Stimulated activated CD4-positive, alpha-beta T cell treated with anti-CD3 and anti-CD28 coated beads, Interleukin-4, amount 100 ng/mL, for 1 hour (primary cell): ENCODE measurements around the gene FUT1.
"Not testable (repeated sequence)": the region's sequence is repeated elsewhere in the genome, so short reads cannot be mapped to it uniquely, and the experiment has no call there.

ENCODE experiments used
- DNase-seq: peaks from one replicate; pipeline ENCODE4 v3.0.0-alpha.2; 2020

Gene FUT1

GRCh38 chr19:48752496-48753365, at the start of gene FUT1:
TSS of gene FUT1 (minus strand) at chr19:48752641. CDS start at chr19:48751281, 1,360 bp downstream.
- peak; percentile 33 for DNase-seq

GRCh38 chr19:48799358-48800300, 47.2 kb upstream of the FUT1 start:
- DNase-seq, result no peak

- DNase-seq, result no peak
These were observed 46.5 kb upstream of the FUT1 start for GRCh38 chr19:48798937-48799336.

- no peak for DNase-seq
These were observed 44.7 kb upstream of the FUT1 start for GRCh38 chr19:48797103-48797502.

GRCh38 chr19:48796298-48797083, 44.0 kb upstream of the FUT1 start:
- DNase-seq, result no peak

- no peak for DNase-seq
These were observed 43.2 kb upstream of the FUT1 start for GRCh38 chr19:48795685-48796070.

- DNase-seq, result peak; percentile 84
These were observed 42.7 kb upstream of the FUT1 start for GRCh38 chr19:48795055-48795684.

GRCh38 chr19:48794291-48794690, 41.9 kb upstream of the FUT1 start:
- DNase-seq, result no peak

- DNase-seq, result no peak
These were observed 40.8 kb upstream of the FUT1 start for GRCh38 chr19:48793271-48793670.

- not testable (repeated sequence) for DNase-seq
These were observed 34.9 kb upstream of the FUT1 start for GRCh38 chr19:48787331-48787730.

GRCh38 chr19:48786422-48786821, 34.0 kb upstream of the FUT1 start:
- DNase-seq, result not testable (repeated sequence)

- no peak for DNase-seq
These were observed 32.1 kb upstream of the FUT1 start for GRCh38 chr19:48784527-48784926.

- no peak for DNase-seq
These were observed 28.4 kb upstream of the FUT1 start for GRCh38 chr19:48780631-48781391.

GRCh38 chr19:48779636-48780035, 27.2 kb upstream of the FUT1 start:
- no peak for DNase-seq

GRCh38 chr19:48777720-48778119, 25.3 kb upstream of the FUT1 start:
- no peak for DNase-seq

- DNase-seq, result no peak
These were observed 24.7 kb upstream of the FUT1 start for GRCh38 chr19:48777139-48777538.

GRCh38 chr19:48772503-48772953, 20.1 kb upstream of the FUT1 start:
- DNase-seq, result no peak

GRCh38 chr19:48770734-48771472, 18.5 kb upstream of the FUT1 start:
- no peak for DNase-seq

GRCh38 chr19:48770266-48770665, 17.8 kb upstream of the FUT1 start:
- no peak for DNase-seq

GRCh38 chr19:48768994-48769713, 16.7 kb upstream of the FUT1 start:
- DNase-seq, result no peak
